ENCODE measurements around the gene ARPC2.
A peak's percentile ranks its signal among the peaks of the same experiment; 100 is the strongest.

The ARPC2 gene

DNA sequence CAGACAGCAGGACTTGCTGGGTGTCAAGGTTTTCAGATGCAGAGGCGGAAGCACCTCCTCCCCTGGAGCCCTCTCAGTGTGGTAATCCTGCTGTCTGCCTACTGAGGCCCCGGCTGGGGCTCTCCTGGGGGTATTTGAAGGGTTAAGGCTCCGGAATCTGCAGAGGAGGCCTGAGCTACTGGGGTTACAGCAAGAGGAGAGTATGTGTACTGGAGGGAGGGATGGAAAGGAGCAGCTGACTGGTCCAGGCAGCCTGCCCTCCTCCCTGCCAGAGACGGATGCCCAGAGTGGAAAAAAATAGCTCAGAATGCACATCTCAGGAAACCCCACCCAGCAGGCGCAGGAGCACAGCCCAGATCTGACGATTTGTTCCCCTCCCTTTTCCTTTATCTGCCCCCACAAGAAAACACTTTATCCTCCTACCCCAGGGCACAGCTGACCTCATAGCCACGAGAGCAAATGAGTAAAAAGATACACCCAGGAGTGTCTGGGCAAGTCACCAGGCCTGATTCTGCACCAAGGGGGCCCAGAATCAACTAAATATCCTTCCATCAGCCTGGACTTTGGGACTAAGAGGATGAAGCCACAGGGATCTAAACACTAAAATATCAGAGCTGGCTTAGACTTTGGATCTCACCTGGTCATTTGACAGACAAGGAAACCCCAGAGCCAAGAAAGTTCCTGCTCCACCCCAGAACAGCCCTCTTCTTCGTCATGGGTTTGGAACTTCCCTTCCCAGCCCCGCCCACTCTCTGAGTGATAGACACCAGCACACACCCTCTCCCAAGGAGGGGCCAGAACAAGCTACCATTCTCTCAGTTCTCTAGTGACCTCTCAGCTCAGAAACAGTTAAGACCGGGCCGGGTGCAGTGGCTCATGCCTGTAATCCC is 69.8 kb downstream of the ARPC2 start:
- ChIA-PET POLR2A (ENCODE audit: low non-redundant PET) (interaction anchor here (0.5 to 1.7 kb wide), 7 partner anchors 9 to 98 kb away, joined by 3 to 5 read pairs (median 4); no protein-coding TSS in a partner anchor), CTCF (interaction anchor here (1.0 to 1.2 kb wide), 2 partner anchors 12 to 15 kb away, joined by 3 to 4 read pairs; no protein-coding TSS in a partner anchor)
- peak; percentile 91 for DNase-seq (ENCODE audit: low spot score)
- H3K27ac ChIP-seq, result peak overlapping the region; percentile 99
- TF ChIP-seq, protein P1, sequence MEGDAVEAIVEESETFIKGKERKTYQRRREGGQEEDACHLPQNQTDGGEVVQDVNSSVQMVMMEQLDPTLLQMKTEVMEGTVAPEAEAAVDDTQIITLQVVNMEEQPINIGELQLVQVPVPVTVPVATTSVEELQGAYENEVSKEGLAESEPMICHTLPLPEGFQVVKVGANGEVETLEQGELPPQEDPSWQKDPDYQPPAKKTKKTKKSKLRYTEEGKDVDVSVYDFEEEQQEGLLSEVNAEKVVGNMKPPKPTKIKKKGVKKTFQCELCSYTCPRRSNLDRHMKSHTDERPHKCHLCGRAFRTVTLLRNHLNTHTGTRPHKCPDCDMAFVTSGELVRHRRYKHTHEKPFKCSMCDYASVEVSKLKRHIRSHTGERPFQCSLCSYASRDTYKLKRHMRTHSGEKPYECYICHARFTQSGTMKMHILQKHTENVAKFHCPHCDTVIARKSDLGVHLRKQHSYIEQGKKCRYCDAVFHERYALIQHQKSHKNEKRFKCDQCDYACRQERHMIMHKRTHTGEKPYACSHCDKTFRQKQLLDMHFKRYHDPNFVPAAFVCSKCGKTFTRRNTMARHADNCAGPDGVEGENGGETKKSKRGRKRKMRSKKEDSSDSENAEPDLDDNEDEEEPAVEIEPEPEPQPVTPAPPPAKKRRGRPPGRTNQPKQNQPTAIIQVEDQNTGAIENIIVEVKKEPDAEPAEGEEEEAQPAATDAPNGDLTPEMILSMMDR (conservative IDR thresholded peaks at IDR 0.05; ENCODE audit: low read depth), result no peak

- POLR2A ChIA-PET (ENCODE audit: low non-redundant PET), result no interaction called here
- no peak for DNase-seq (ENCODE audit: low spot score)
- H3K27ac ChIP-seq, result peak overlapping the region; percentile 90
- TF ChIP-seq, protein P1 (conservative IDR thresholded peaks at IDR 0.05; ENCODE audit: low read depth), result no peak
- CTCF ChIA-PET, result interaction anchor here (0.7 to 1.0 kb wide), 2 partner anchors 7 to 70 kb away, joined by 3 read pairs; no protein-coding TSS in a partner anchor
These were observed 72.8 kb downstream of the ARPC2 start for GRCh38 chr2:218289639-218290315.

- DNase-seq (ENCODE audit: low spot score), result no peak
- TF ChIP-seq, protein P1 (conservative IDR thresholded peaks at IDR 0.05; ENCODE audit: low read depth), result no peak
- POLR2A ChIA-PET (ENCODE audit: low non-redundant PET), result no interaction called here
- CTCF ChIA-PET, result interaction anchor here (0.7 to 1.5 kb wide), 6 partner anchors 8 to 1217 kb away, joined by 3 to 5 read pairs (median 4); partner anchors contain the start of genes AAMP, CATIP and PNKD
- H3K27ac ChIP-seq, result peak overlapping the region; percentile 90
These were observed 73.6 kb downstream of the ARPC2 start for GRCh38 chr2:218290316-218291261.

- ChIA-PET POLR2A (ENCODE audit: low non-redundant PET) (interaction anchor here (1.2 kb wide), 1 partner anchor 18 kb away, joined by 4 read pairs; no protein-coding TSS in a partner anchor), CTCF (interaction anchor here (1.1 to 1.5 kb wide), 4 partner anchors 18 to 65 kb away, joined by 3 to 4 read pairs (median 4); partner anchors contain the start of genes AAMP, CATIP and PNKD)
- TF ChIP-seq, protein P1 (conservative IDR thresholded peaks at IDR 0.05; ENCODE audit: low read depth), result no peak
- H3K27ac ChIP-seq, result peak overlapping the region; percentile 90
- DNase-seq (ENCODE audit: low spot score), result no peak
These were observed 74.5 kb downstream of the ARPC2 start for GRCh38 chr2:218291318-218292047.

- TF ChIP-seq, protein P1 (conservative IDR thresholded peaks at IDR 0.05; ENCODE audit: low read depth), result peak; percentile 95
- peak within 1 kb of the TSS; percentile 95 for H3K27ac ChIP-seq
- peak; percentile 86 for DNase-seq (ENCODE audit: low spot score)
- ChIA-PET POLR2A (ENCODE audit: low non-redundant PET) (interaction anchor here (1.2 kb wide), 1 partner anchor 19 kb away, joined by 4 read pairs; no protein-coding TSS in a partner anchor), CTCF (interaction anchor here (0.6 to 1.5 kb wide), 5 partner anchors 9 to 1414 kb away, joined by 3 to 9 read pairs (median 4); partner anchors contain the start of genes AAMP and PNKD)
These were observed 75.3 kb downstream of the ARPC2 start, which contains the start of gene TMBIM1 for GRCh38 chr2:218292048-218293014. TSS of gene TMBIM1 (minus strand) at chr2:218292503. CDS start at chr2:218282141, 10,362 bp downstream.

Measured in RWPE1 (cell line).